ENCODE data around the gene SAMD10.
"Not testable (repeated sequence)": the region's sequence is repeated elsewhere in the genome, so short reads cannot be mapped to it uniquely, and the experiment has no call there.

The SAMD10 gene

DNA sequence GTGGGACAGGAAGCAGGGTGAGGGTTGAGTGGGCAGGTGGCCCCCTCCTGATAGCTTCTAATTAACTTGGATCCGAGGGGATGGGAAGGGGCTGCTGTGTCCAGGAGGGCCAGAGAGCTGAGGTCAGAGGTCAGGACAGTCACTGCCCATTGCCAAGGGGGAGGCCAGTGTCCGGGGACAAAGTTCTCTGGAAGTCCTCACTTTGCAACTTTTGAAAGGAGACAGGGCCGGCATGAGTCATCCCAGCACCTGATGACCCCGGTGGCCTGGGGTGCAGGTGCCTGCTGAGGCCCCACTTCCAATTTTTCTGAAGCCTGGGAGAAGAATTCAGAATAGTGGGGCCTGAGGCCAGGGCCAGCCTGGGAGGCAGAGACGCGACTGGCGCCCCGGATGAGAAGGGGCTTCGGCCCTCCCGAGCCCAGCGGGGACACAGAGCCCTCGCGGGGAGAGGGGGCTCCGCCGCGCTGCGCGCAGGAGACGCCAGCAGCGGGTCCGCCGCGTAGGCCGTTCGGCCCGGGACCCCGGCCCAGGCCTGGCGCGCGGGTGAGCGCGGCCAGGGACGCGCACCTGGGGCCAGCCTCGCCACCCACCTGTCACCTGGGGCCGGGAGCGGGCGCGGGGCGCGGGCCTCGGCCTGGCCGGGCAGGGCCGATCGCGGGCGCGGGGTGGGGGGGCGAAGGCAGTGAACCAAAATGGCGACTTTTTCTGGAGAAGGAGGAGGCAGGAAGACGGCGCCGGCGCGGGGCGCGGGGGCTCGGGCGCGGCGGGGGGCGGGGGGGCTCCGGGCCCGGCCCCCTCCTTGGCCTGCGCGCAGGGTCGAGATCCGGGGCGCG, 10.3 kb downstream of the SAMD10 start:
- no peak for DNase-seq (ENCODE audit: low read depth in 2 of 2)

DNA sequence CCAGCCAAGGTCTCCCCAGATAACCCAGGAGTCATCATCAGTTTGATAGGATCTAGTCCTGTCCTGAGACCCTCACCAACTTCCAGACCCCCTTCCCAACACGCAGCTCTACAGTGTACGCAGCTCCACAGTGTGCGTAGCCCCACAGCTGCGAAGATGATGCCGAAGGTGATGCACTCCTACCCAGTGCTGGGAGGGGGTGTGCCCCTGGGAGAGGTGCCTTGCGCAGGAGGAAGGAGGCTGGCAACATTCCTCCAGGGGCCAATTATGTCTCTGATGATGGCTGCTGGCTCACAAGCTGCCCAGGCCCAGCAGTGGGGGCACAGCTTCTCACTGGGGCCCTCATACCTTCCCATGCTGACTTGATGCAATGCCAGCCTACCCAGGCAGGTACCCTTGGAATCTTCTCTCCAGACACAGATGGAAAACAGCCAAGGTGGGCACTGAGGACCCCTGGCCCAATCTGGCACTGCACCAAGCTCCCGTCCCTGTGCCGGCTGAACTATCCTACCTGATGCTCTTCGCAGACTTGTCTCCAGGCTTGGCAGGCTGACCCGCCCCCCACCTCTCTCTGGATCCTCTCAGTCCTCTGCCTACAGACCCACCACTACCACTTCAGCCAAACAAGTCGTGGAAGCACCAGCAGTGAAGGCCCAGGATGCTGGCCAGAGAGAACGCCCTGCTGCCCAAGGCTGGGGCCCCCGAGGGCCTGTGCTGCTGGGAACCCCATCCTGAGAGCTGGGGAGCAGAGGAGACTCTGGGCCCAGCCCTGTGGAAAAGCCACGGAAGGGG, 11.1 kb downstream of the SAMD10 start:
- DNase-seq (ENCODE audit: low read depth in 2 of 2) = no peak

DNA sequence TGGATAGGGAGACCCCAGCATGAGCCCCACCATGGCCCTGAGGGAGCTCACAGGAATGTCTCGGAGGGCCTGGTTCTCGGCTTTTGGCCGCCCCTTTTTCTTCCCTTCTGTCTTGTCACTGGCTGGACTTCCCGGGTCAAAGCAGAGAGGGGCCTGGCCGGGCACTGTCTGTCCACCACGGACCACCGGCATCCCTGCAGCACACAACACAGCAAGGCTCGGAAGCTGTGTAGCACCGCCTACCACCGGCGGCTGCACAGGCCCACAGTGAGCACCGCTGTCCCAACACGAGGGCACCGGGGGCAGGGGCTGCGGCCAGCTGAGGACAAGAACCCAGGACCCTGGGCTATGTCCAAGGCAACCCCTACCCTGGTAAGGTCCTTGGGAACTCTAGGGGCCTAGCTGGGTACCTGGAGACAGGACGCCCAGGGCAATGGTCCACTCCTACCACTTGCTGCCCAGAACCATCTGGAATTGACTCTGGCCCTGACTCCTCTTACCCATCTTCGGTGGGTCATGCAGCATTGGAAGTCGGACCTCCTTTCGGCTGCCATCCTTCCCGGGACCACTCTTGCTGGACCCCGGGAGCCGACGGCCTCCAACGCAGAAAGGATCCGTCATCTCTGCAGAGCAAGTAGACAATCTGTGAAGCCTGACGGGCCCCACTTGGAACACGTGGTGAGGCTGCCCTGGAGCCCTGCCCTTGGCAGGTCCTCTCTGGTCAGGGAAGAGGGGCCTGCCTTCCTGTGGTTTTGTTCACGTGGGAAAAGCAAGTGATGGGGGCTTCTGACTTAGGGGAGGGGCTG, 11.9 kb downstream of the SAMD10 start:
- DNase-seq (ENCODE audit: low read depth in 2 of 2) = no peak

DNA sequence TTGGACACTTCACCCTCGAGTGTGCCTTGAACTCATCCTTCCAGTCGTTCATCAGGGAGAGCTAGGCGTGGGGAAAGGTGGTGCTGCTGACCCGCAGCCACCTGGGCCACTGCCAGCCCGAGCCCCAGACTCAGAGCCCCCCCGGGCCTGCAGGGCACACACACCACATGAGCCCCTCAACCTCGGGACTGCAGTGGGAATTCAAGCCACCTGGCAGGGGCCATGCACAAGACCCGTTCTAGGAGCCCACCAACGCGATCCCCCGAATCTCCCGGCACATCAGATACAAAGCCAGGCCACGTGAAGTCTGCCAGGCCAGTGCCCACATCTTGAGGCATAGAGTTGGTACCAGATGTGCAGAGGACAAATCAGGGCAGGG, 12.5 kb downstream of the SAMD10 start:
- DNase-seq (ENCODE audit: low read depth in 2 of 2) = no peak

DNA sequence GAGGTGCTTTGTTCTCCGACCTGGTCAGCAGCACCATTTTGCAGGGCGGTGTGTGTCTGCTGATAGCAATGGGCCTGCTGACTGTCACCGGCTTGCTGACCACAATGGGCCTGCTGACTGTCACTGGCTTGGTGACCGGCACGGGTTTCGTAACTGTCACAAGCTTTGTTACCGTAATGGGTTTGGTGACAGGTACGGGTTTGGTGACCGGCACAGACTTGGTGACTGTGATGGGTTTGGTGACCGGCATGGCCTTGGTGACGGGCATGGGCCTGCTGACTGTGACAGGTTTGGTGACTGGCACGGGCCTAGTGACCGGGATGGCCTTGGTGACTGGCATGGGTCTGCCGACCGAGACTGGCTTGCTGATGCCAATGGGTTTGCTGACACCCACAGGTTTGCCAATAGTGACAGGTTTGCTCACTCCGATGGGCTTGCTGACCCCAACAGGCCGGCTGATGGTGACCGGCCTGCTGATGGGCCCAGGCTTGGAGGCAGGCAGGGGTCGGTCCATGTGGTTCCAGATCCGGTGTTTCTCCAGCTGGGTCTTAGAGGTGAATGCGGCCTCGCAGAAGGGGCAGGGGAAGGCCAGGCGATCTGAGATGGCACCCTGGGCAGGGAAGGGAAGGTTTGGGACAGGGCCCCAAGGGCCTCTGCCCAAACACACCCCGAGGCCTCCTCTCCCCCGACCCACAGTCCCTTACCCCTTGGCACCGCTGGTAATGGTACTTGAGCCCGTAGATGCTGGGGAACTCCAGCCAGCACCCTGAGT, 13.1 kb downstream of the SAMD10 start:
- DNase-seq (ENCODE audit: low read depth in 2 of 2) = no peak

DNA sequence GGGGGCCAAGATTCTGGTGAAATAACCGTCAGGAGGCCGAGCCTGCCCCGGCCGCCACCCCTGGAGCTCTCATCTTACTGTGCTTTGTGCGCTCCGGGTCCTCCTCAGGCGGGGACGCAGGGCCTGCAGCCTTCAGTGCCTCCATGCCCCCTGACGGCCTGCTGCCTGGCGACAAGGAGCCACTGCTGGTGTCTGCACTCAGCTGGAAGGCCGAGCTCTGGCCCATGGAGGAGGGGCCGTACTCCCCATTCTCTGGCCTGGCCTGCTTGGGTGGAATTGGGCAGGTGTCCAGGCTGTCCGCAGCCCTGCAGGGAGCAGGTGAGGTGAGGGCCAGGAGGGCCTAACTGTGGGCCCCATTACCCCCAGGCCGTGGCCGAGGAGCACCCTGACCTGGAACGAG, 15.0 kb downstream of the SAMD10 start:
- no peak for DNase-seq (ENCODE audit: low read depth in 2 of 2)

DNA sequence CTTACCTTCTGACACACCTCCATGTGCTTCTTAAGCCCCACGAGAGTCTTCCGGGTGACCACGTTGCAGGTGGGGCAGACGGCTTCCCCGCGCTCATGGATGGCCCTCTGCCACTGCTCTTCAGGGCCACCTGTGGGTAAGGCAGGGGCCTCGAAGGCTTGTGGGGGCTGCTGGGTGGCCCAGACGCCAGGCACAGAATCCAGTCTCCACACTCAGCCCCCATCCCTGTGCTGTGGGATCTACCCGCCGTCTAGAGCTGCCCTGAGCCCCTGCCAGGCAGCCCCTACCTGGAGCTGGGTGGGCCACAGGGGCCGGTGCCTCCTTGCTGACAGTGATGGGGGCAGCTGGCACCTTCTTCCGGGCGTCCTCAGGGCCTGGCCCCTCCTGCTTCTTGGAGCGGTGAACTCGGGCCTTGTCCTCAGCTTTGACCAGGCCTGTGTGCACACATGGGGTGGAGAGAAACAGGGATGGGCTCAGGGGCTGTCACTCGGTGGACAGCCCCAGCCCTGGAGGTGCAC, 15.6 kb downstream of the SAMD10 start:
- no peak for DNase-seq (ENCODE audit: low read depth in 2 of 2)

DNA sequence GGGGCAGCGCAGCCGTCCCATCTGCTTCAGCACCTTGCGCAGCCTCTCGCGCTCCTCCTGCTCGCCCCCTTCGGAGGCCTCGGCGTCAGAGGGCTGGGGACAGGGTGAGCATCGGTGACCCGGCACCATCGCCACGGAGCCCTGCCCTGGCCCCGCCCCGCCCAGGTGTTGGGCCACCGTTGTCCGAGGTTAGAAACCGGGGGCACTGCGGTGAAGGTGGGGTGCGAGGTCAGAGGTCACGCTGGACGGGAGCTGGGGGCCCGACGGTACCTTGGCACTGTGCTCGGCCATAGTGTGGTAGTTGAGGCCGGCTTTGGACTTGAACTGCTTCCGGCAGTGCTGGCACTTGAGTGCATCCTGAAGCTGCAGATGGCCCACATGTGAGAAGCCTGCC, 16.1 kb downstream of the SAMD10 start:
- DNase-seq (ENCODE audit: low read depth in 2 of 2) = no peak

DNA sequence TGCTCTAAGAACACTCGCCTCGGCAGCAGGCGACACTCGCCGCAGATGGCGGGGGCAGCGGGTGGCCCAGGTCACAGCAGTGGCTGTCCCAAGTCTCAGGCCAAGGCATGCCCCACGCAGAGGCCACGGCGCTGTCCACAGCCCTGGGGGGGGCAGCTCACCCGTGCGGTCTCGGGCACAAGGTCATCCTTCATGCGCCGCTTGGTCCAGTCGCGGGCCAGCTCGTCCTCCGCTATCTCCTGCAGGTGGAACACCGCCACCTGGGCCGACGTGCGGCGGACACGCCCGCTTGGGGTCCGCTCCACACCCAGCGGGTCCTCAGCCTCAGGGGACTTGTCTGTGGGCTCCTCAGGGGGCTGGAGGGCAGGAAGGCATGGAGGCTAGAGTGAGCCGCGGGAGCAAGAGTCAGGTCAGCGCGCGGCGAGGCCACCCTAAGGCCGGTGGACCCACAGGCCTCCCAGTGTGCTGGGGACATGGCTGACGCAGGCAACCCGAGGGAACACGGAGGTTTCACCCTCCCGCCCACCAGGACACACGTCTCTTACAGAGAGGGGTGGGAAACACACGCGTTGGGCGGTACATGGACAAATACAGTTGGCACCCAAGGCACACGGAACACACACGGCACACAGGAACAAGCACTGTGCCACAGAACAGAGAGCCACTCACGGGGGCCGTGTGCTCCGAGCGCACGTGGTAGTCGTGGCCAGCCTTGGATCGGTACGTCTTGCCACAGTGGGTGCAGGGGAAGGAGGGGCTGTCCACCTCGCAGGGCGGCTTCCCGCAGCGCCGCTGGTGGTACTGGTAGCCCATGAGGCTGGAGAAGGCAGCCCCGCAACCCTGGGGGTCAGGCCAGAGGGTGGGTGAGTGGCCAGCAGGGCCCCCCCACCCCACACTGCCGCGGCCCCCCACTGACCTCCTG, 16.8 kb downstream of the SAMD10 start:
- DNase-seq (ENCODE audit: low read depth in 2 of 2) = no peak

DNA sequence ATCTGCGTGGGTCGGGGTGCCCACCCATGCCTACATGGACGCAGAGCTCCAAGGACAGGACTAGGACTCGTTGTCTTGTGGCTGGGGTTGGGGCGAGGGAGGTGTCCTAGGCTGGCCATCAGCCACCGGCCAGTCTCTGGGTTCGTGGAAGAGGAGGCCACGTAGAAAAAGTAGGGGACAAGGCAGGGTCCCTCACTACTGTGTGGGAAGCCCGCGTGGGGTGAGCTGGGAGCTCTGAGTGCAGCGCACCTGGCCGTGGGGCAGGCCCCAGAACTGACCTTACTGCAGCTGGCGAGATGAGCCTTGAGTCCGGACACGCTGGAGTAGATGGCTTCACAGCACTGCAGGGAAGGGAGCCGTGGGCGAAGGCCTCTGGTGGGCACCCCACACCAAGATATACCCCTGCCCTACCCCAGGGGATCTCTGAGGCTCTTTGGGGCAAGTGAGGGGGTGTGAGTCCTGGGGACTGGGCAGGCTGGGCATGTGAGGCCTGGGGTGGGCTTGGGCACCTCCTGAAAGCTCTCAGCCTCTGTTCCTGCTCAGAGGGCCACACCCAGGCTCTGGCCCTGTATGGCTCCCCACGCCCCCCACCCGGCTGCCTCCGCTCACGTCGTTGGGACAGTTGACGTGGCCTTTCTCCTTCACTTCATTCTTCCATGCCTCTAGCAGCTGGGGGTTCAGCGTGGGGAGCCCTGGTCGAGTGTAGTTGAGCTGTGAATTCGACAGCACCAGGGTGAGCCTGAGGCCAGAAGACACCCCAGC, 17.6 kb downstream of the SAMD10 start:
- no peak for DNase-seq (ENCODE audit: low read depth in 2 of 2)

DNA sequence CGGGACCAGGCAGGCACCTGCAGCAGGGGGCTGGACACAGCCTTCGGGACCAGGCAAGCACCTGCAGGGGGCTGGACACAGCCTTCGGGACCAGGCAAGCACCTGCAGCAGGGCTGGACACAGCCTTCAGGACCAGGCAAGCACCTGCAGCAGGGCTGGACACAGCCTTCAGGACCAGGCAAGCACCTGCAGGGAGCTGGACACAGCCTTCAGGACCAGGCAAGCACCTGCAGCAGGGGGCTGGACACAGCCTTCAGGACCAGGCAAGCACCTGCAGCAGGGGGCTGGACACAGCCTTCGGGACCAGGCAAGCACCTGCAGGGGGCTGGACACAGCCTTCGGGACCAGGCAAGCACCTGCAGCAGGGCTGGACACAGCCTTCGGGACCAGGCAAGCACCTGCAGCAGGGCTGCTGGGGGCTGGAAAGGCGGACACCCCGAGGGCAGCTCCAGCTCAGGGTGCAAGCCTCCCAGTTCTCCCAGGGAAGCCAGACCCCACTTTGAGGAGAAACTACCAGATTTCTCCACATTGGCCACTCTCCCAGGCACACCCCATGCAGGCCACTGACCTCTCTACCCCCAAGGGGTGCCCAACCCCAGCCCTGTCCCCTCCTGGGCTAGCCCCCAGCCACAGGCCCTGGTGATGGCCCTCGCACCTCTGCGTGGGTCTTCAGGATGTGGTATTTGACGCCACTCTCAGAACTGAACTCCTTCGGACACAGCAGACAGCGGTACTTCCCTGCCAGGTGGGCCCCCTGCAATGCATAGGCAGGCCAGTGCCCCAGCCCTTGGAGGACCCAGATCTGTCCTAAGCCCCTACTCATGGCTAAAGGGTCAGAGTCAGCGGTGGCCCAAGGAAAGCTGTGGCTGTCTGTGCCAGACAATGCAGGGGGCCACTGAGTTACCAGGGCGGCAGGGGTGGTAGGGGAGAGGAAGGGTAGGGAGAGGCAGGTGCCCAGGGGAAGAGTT, 18.5 kb downstream of the SAMD10 start:
- DNase-seq (ENCODE audit: low read depth in 2 of 2) = not testable (repeated sequence)

DNA sequence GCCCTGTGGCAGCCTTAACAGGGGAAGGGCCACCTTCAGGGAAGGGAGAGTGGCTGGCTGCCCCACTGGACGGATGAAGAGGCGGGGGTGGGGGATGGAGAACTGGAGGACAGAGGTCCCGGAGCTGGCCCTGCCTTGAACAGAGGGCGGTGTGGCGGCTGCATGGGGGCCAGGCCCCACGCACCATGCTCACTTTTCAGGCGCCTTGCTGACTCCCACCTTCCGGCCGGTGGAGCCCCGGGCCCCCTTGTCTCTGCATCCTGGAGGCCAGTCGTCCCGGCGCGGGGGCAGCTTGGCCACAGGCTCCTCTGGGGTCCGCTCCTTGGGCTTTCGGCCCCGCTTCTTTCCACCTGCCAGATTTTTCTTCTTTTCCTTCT, 19.8 kb downstream of the SAMD10 start:
- DNase-seq (ENCODE audit: low read depth in 2 of 2) = no peak

DNA sequence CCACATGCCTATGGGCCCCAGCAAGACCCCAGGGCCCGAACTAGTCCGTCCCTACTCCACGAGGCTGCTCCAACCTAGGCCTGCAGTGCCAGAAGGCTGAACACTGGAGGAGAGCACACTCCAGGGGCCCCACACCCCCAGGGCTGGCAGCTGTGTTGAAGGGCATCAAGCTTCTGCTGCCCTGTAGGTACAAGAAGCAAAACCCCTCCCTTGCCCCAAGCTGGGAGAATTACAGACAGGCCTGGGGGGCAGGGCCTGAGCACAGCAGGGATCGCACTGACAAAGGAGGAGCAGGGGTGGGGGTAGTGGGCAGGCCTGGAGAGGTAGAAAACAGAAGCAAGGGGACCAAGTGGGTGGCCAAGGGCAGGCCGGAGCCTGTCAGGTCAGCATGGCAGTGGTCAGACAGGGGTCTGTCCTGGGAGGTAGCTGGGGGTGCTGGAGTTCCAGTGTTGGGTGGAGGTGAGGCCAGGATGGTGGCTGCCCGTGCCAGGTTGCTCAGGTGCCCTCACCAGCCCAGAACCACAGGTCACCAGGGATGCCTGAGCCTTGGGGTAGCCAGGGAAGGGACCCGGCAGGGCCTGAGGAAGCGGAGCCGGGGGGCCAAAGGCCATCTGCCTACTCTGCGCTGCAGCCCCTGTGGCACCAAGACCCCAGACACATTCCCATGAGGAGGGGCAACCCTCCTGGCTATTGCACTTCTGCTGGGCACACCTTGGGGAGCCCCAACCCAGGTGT, 20.3 kb downstream of the SAMD10 start:
- DNase-seq (ENCODE audit: low read depth in 2 of 2) = no peak

DNA sequence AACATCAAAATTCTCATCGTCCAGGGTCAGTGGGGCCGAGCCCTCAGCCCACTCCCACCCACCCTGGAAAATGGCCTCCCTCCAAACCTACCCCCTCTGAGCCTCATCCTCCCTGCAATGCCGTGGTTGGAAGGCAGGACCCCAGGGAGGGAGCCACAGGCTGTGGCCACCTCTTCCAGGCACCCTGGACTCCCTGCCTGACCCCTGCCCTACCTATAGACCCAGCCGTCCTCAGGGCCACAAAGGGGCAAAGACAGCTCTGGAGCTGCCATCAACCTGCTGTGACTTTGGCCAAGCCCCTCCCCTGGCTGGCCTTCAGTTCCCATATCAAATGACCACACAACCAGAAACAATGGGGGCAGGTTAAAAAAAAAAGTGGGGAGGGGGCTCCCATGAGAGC, 21.0 kb downstream of the SAMD10 start:
- DNase-seq (ENCODE audit: low read depth in 2 of 2) = no peak

DNA sequence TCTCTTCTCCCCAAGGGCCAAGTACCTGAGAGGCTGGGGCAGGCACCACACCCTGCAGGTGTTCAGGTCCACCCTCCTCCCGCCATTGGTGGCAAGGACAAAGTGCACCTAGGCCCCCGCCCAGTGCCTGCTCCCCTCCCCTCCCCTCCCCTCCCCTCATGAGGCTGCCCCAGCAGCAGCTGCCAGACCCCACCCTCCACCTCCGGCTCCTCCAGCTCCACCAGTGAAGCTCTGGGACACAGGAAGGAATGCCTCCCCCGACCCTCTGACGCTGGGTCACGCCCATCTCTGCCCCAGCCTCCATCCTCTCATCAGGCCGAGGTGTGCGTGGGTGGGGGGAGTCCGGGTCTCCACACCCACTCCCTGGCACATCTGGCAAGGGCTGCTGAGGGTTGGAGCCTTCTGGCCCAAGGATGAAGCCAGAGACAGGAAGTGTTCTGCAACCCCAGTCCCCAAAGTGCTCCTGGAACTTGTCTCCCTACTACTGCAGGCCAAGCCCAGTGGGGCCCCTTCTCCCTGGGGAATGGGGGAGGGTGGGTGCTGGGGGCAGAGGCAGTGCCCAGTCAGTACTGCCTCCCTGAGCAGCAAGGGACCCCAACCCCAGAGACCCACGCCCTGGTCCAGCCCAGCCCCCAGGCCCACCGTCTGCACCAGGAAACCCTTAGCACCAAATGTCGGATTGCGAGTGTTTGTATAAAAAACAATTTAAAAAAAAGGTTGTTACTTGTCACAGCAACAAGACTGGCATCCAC, 21.6 kb downstream of the SAMD10 start:
- no peak for DNase-seq (ENCODE audit: low read depth in 2 of 2)

DNA sequence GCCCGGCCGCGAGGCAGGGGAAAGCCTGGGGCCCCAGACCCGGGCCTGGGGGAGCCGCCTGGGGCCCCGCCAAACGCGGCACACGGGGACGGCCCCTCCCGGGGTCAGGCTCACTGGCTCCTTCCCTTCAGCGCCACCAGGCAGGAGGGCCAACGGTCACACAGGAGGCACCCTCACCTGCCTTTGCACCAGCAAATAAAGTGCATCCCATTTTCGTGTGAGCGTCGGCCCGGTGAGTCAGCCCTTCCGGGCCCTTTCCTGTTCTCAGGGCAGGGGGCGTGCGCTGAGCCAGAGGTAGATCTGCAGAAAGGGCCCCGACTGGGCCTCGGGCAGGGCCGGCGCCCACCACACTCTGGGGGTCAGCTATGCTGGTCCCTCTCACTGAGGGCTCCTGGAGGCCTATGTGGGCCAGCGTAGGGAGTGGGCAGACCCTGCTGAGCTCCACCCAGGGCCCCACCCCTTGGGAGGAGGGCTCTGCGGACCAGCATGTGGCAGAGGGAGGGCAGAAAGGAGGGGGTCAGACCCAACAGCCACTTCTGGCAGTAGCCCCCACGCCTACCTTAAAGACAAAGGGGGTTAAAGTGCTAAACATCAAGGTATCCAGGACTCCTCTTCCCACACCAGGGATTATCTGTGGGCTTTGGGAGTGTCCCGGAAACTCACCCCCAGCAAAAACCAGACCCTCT, 22.3 kb downstream of the SAMD10 start:
- peak in 1 of 2 donors; percentile 46 for DNase-seq (ENCODE audit: low read depth in 2 of 2)
